Measurements from ENCODE around the gene PPIL6.

DNA sequence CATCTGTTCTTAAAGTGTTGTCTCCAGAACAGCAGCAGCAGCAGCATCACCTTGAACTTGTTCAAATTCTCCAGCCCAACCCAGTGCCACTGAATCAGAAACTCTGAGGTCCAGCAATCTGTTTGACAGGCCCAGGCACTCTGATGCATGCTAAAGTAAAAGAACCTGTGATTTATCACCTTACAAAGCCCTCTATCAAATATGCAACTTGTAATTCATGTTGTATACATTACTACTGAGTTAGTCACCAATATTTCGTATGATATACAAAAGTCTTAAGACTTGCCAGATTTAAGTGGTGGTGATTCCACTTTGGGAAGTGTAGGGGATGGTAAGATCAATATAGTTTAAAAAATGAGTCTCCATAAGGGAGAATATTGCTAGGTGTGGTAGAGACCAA lies 52.2 kb downstream of the PPIL6 start:
- TF ChIP-seq, protein P1, sequence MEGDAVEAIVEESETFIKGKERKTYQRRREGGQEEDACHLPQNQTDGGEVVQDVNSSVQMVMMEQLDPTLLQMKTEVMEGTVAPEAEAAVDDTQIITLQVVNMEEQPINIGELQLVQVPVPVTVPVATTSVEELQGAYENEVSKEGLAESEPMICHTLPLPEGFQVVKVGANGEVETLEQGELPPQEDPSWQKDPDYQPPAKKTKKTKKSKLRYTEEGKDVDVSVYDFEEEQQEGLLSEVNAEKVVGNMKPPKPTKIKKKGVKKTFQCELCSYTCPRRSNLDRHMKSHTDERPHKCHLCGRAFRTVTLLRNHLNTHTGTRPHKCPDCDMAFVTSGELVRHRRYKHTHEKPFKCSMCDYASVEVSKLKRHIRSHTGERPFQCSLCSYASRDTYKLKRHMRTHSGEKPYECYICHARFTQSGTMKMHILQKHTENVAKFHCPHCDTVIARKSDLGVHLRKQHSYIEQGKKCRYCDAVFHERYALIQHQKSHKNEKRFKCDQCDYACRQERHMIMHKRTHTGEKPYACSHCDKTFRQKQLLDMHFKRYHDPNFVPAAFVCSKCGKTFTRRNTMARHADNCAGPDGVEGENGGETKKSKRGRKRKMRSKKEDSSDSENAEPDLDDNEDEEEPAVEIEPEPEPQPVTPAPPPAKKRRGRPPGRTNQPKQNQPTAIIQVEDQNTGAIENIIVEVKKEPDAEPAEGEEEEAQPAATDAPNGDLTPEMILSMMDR (IDR thresholded peaks at IDR 0.05) = no peak
- TF ChIP-seq, protein P2, sequence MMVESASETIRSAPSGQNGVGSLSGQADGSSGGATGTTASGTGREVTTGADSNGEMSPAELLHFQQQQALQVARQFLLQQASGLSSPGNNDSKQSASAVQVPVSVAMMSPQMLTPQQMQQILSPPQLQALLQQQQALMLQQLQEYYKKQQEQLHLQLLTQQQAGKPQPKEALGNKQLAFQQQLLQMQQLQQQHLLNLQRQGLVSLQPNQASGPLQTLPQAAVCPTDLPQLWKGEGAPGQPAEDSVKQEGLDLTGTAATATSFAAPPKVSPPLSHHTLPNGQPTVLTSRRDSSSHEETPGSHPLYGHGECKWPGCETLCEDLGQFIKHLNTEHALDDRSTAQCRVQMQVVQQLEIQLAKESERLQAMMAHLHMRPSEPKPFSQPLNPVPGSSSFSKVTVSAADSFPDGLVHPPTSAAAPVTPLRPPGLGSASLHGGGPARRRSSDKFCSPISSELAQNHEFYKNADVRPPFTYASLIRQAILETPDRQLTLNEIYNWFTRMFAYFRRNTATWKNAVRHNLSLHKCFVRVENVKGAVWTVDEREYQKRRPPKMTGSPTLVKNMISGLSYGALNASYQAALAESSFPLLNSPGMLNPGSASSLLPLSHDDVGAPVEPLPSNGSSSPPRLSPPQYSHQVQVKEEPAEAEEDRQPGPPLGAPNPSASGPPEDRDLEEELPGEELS (CRISPR knock-in tag; IDR thresholded peaks at IDR 0.05) = no peak
- TF ChIP-seq, protein P3, sequence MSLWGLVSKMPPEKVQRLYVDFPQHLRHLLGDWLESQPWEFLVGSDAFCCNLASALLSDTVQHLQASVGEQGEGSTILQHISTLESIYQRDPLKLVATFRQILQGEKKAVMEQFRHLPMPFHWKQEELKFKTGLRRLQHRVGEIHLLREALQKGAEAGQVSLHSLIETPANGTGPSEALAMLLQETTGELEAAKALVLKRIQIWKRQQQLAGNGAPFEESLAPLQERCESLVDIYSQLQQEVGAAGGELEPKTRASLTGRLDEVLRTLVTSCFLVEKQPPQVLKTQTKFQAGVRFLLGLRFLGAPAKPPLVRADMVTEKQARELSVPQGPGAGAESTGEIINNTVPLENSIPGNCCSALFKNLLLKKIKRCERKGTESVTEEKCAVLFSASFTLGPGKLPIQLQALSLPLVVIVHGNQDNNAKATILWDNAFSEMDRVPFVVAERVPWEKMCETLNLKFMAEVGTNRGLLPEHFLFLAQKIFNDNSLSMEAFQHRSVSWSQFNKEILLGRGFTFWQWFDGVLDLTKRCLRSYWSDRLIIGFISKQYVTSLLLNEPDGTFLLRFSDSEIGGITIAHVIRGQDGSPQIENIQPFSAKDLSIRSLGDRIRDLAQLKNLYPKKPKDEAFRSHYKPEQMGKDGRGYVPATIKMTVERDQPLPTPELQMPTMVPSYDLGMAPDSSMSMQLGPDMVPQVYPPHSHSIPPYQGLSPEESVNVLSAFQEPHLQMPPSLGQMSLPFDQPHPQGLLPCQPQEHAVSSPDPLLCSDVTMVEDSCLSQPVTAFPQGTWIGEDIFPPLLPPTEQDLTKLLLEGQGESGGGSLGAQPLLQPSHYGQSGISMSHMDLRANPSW (CRISPR knock-in tag; conservative IDR thresholded peaks at IDR 0.05; ENCODE audit: low read depth) = no peak
- TF ChIP-seq KAT7 (CRISPR knock-in tag; IDR thresholded peaks at IDR 0.05; ENCODE audit: borderline replicate concordance) (no peak), ZNF232 (CRISPR knock-in tag; IDR thresholded peaks at IDR 0.05) (no peak)
- TF ChIP-seq, protein P4, sequence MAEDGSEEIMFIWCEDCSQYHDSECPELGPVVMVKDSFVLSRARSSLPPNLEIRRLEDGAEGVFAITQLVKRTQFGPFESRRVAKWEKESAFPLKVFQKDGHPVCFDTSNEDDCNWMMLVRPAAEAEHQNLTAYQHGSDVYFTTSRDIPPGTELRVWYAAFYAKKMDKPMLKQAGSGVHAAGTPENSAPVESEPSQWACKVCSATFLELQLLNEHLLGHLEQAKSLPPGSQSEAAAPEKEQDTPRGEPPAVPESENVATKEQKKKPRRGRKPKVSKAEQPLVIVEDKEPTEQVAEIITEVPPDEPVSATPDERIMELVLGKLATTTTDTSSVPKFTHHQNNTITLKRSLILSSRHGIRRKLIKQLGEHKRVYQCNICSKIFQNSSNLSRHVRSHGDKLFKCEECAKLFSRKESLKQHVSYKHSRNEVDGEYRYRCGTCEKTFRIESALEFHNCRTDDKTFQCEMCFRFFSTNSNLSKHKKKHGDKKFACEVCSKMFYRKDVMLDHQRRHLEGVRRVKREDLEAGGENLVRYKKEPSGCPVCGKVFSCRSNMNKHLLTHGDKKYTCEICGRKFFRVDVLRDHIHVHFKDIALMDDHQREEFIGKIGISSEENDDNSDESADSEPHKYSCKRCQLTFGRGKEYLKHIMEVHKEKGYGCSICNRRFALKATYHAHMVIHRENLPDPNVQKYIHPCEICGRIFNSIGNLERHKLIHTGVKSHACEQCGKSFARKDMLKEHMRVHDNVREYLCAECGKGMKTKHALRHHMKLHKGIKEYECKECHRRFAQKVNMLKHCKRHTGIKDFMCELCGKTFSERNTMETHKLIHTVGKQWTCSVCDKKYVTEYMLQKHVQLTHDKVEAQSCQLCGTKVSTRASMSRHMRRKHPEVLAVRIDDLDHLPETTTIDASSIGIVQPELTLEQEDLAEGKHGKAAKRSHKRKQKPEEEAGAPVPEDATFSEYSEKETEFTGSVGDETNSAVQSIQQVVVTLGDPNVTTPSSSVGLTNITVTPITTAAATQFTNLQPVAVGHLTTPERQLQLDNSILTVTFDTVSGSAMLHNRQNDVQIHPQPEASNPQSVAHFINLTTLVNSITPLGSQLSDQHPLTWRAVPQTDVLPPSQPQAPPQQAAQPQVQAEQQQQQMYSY (CRISPR knock-in tag; IDR thresholded peaks at IDR 0.05) = no peak
